Bronchial epithelial cell (primary cell): ENCODE results near the gene CDCP1. TPM values are rescaled to one million over a fixed set of nuclear protein-coding genes. Genes with fewer than 3 reads are reported as not detected.

ENCODE experiments used
- DNase-seq: peaks from one replicate; pipeline ENCODE4 v3.0.0-alpha.2; 2010; ENCODE audit warnings: low read depth
- FAIRE-seq: peaks from 2 replicates; lab custom pipeline; 2011; peaks lifted over from hg19 to GRCh38; lab: Jason Lieb, UNC
- H3K27me3 ChIP-seq: 2 replicates; pipeline ENCODE4 v1.5.1; 2011; ENCODE audit warnings: low read length; ENCODE audit not compliant: control insufficient read depth, insufficient read depth
- H3K36me3 ChIP-seq: 2 replicates; pipeline ENCODE4 v1.5.1; 2011; ENCODE audit warnings: low read length; ENCODE audit not compliant: control insufficient read depth, insufficient read depth
- H3K4me3 ChIP-seq: 2 replicates; pipeline ENCODE4 v1.5.1; 2011; ENCODE audit warnings: mild to moderate bottlenecking, low read depth, low read length, control low read depth
- total RNA-seq: library from RNA; depleted of rRNA; stranded (reverse); fragments of >200 nt; gene quantifications from 2 replicates; pipeline ENCODE4 v1.2.1, GENCODE V29; 2014
- TF ChIP-seq, protein P1 (sequence below): IDR thresholded peaks from 2 replicates; pipeline ENCODE4 v1.5.1; 2011; ENCODE audit warnings: mild to moderate bottlenecking, moderate library complexity, low read length, control low read depth, inconsistent platforms; ENCODE audit not compliant: insufficient read depth, severe bottlenecking

CDCP1 gene
- total RNA-seq, 1 donor from 2014 or later: 41.3 TPM

DNA sequence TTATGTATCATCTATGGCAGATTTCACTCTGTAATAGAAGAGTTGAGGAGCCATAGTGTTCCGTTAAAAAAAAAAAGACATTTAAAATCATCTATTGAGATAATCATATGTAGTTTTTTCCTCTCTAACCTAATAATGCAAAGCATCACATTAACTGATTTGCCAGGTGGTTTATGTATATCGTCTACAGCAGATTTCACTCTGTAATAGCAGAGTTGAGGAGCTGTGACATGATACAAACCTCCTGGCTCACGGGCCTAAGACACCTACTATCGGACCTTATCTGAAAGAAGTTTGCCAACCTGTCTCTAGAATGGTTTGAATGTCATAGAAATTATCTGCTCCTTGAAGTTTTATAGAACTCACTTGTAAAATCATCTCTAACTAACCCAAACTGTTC lies 29.8 kb downstream of the CDCP1 start:
- DNase-seq (no peak), FAIRE-seq (no peak)
- TF ChIP-seq, protein P1, sequence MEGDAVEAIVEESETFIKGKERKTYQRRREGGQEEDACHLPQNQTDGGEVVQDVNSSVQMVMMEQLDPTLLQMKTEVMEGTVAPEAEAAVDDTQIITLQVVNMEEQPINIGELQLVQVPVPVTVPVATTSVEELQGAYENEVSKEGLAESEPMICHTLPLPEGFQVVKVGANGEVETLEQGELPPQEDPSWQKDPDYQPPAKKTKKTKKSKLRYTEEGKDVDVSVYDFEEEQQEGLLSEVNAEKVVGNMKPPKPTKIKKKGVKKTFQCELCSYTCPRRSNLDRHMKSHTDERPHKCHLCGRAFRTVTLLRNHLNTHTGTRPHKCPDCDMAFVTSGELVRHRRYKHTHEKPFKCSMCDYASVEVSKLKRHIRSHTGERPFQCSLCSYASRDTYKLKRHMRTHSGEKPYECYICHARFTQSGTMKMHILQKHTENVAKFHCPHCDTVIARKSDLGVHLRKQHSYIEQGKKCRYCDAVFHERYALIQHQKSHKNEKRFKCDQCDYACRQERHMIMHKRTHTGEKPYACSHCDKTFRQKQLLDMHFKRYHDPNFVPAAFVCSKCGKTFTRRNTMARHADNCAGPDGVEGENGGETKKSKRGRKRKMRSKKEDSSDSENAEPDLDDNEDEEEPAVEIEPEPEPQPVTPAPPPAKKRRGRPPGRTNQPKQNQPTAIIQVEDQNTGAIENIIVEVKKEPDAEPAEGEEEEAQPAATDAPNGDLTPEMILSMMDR: no peak
- H3K36me3 ChIP-seq: peaks cover 11% of the 10 kb centered on the region
- H3K4me3 ChIP-seq: no peak overlapping the region
- H3K27me3 ChIP-seq: no peaks in the 10 kb centered on the region

DNA sequence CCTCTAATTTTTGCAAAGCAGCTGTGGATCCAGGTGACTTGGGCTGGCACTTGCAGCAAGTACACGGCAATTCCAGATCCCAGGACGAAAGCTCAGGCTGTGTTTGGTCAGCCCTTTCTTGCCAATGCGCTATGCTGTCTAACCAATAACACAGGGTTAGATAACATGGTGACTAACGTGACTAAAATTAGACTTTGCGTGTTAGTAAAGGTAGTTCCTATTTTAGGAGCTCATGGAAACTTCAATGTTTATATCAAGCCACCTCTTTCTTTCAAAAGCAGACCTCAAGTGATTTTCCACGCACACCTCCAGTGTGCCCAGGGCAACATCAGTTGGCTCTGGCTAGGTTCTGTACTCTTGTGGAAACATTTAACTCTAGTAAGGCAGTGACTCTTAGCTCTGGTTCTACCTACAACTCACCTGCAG lies 32.5 kb downstream of the CDCP1 start:
- no peaks in the 10 kb centered on the region for H3K27me3 ChIP-seq
- DNase-seq: no peak
- no peak overlapping the region for H3K4me3 ChIP-seq
- FAIRE-seq: no peak
- TF ChIP-seq, protein P1: no peak
- H3K36me3 ChIP-seq: peaks cover 25% of the 10 kb centered on the region

DNA sequence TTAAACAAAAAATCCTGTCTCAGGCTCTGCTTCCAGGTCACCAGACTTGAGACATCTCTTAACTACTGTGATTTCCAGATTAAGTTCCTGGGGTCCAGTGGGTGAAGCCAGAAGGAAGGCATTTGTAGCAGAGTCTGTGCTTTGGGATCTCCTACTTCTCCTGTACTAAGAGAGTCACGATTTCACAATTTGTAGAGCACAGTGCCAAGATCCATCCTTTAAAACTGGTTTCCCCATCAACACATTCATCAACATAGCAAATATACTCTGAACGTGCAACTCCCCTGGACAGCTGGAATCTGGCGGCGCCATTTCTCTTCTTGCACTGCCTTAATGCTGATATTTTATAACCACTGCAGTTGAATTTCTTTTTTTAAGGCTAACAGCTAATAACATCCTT lies 33.2 kb downstream of the CDCP1 start:
- FAIRE-seq (no peak), DNase-seq (no peak)
- Histone ChIP-seq H3K36me3 (peaks cover 24% of the 10 kb centered on the region), H3K4me3 (no peak overlapping the region), H3K27me3 (no peaks in the 10 kb centered on the region)
- TF ChIP-seq, protein P1: no peak

DNA sequence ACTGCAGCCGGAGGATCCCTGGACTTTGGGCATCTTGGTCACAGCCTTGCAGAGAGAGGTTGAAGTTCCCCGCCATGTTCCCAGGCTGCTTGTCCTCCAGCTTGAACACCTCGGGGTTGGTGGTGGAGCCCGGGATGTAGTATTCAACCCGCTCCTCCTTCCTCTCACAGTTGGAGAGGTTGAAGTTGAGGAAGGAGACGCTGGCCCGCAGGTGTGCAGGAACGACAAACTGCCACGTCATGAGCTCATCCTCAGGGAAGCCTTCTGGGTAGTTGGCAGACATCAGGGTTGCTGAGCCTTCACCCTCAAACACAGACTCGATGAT lies 35.7 kb downstream of the CDCP1 start:
- DNase-seq (no peak), FAIRE-seq (no peak)
- TF ChIP-seq, protein P1: no peak
- peaks cover 29% of the 10 kb centered on the region for H3K36me3 ChIP-seq
- H3K4me3 ChIP-seq: no peak overlapping the region
- H3K27me3 ChIP-seq: no peaks in the 10 kb centered on the region

DNA sequence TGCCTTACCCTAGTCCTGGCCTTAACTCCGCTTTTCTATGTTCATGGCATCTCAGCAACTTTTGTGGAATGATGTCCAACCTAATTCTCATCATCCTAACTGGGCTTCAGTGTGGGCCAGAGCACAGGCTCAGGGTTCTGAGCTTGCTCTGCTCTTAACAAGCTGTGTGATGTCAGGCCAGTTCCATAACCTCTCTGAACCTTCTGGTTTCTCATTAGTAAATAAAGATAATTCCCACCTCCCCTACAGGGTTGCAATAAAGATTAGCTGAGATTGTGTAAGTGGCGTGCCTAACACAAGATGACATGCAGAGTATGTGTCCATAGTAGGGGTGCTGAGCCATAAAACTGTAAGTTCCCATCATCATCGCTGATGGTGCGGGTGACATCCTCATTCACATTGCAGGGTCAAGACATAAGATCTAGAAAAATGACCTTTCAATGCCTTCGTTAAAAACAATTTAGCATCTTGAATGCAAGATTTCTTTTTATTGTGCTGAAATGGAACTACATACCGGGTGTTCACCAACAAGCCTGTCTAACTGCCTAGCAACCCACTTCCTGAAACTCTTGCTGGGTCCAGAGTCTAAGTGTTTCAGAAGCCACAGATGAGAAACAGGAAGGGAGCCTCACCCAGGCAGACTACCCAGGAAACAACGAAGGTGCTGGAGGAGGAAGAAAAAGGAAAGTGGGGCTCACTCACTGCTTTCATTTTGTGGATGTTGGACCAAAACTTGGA lies 36.2 kb downstream of the CDCP1 start:
- no peaks in the 10 kb centered on the region for H3K27me3 ChIP-seq
- TF ChIP-seq, protein P1: no peak
- peaks cover 31% of the 10 kb centered on the region for H3K36me3 ChIP-seq
- no peak overlapping the region for H3K4me3 ChIP-seq
- DNase-seq (no peak), FAIRE-seq (no peak)

DNA sequence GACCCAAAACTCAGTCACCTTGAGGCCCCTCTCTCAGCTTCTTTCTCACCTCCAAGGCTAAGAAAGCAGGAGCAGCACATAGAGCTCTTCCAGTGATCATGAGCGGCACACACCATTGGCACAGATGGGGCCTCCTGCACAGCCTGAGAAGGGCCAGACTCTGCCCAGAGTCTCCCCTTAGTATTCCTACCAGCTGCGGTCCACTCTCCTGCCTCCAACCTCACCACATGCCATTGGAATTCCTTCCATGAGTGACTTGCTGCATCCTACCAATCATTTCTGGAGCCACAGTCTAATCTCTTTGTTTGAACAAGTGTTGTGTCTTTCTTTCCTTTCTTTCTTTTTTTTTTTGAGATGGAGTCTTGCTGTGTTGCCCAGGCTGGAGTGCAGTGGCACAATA lies 39.3 kb downstream of the CDCP1 start:
- H3K4me3 ChIP-seq: no peak overlapping the region
- DNase-seq (no peak), FAIRE-seq (no peak)
- no peaks in the 10 kb centered on the region for H3K27me3 ChIP-seq
- peaks cover 28% of the 10 kb centered on the region for H3K36me3 ChIP-seq
- TF ChIP-seq, protein P1: no peak
